ENCODE data around the gene OPALIN.
"Not testable (repeated sequence)": the region's sequence is repeated elsewhere in the genome, so short reads cannot be mapped to it uniquely, and the experiment has no call there.

OPALIN gene

DNA sequence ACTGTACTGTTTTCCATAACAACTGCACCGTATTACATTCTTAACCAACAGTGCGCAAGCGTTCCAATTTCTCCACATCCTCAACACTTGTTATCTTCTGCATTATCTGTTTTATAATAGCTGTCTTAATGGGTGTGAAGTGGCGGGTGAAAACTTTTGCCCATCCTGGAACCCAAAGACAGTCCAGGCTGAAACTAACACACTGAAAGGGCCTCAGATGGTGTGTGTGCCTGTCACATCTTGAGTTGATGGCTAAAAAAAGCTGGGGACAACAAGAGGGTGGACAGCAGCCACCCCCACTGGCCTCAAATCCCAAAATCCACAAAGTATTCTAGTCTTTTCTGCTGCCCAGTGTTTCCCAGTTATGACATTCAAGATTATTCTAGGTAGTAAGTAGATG is 19.4 kb downstream of the OPALIN start:
- DNase-seq (ENCODE audit: low read depth in 1 of 2, low spot score in 1 of 2) = no peak

DNA sequence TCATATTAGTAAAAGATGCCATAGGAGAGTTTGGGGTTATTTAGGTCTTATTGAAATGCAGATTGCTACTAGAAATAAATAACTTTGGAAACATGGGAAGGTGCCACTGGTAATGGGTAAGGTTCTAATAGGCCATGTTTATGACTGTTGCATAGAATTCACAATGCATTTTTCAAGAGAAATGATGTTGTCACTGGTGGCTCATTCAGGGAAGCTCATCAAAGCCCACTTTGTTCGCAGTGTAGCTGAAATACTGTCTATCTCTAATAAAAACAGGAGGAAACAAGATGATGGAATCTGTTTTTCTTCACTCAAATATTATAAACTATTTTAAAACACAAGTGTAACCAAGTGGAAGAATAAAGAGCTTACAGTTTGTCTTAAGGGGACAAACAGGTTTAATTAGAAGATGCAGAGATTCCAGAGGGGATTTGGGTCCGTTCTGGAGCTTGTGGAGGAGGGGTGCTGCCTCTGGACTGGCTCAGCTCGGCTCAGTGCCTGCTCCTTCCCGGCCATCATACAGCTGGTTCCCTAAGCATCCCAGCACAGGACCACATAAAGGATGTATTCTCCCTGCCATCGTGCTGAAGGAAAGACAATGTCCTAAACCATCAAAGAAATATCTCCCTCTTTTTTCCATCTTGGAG is 20.4 kb downstream of the OPALIN start:
- no peak for DNase-seq (ENCODE audit: low read depth in 1 of 2, low spot score in 1 of 2)

- DNase-seq (ENCODE audit: low read depth in 1 of 2, low spot score in 1 of 2) = no peak
These were observed 21.7 kb downstream of the OPALIN start for GRCh38 chr10:96337106-96337505.

DNA sequence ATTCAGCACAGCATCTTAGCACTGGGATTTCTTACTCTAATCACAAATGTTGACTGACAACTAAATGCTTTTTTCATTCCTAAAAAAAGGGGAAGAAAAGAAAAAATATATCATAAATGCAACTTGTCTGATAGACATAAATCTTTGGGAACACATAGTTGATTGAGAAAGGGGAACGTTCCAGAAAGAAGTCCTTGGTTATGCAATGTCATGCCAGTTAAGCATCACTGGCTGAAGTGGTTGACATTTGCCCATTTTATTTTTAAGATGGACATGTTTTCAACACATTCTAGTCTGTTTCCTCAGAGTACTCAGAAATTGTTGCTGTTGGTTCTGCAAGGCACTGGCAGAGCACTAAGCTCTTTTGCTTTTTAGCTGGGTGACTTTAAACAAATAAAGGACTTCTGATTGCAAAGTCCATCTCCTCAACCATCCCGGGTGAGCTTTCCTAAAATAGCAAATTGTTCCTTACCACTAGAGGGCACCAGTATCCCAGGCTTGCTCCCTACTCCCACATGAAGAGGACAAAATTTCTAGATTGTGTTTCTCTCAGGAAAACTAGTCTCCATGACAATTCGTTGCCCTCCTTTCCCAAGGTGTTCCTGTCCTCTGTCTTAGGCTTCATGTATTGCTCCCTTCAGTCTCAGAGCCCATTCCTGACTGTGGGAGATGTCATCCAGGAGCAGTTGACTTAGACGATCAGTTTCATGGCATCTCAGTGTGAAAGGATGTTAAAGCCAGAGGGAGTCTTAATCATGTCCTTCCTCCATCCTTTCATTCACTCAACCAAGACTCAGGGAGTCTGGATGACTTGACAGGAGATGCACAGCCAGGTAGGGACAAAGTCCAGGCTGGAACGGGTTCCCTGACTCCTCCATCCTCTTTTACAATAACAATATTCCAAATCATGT is 23.9 kb downstream of the OPALIN start:
- no peak for DNase-seq (ENCODE audit: low read depth in 1 of 2, low spot score in 1 of 2)

- no peak for DNase-seq (ENCODE audit: low read depth in 1 of 2, low spot score in 1 of 2)
These were observed 25.7 kb downstream of the OPALIN start for GRCh38 chr10:96333101-96333500.

DNA sequence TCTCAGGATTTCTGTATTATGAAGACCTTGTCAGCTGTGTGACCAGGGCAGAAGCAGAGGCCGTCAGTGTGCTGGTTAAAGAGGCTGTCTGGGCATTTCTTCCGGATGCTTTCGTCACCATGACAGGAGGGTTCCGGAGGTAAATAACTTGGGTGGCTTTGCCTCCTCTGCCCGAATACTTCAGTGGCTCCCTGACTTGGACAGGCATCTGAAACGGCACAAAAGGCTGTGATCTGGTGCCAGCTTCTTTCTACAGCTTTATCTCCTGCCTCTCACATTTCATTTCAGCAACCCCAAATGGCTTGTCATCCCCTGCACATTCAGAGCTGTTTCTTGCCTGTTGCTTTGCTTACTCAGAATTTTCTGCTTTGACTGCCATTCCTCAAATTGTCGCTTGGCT is 31.3 kb downstream of the OPALIN start:
- DNase-seq (ENCODE audit: low read depth in 1 of 2, low spot score in 1 of 2) = no peak

DNA sequence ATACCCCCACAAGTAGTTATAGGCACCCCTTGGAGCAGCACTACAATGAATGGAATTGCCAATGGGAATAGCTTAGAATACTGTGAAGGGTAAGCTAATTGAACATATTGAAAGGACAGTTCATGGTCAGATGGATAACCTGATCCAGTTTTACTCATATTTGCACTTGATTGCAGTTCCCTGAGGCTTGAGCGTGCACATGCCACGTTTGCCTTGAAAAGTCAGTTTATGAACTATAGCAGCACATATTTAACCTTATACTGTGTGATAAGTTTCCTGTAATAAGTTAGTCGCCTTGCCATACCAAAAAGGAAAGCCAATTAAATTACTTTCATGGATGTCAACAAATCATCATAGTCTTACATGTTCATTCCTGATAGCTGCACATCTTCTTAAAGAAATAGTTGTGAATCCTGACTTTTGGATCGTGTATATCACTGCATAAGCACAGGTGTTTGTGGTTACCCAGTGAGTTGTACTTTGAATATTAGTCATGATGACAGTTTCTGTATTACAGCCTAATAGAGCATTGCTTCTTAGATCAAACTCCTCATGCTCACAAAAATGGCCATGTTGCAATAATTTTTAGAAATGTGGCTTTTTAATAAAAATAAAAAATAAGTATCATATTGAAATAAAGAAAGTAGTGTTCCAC is 33.0 kb downstream of the OPALIN start:
- DNase-seq (ENCODE audit: low read depth in 1 of 2, low spot score in 1 of 2) = no peak

GRCh38 chr10:96324447-96324846 is 34.4 kb downstream of the OPALIN start:
- DNase-seq (ENCODE audit: low read depth in 1 of 2, low spot score in 1 of 2) = no peak

GRCh38 chr10:96322275-96322674 is 36.5 kb downstream of the OPALIN start:
- no peak for DNase-seq (ENCODE audit: low read depth in 1 of 2, low spot score in 1 of 2)

GRCh38 chr10:96321822-96322221 is 37.0 kb downstream of the OPALIN start:
- no peak for DNase-seq (ENCODE audit: low read depth in 1 of 2, low spot score in 1 of 2)

DNA sequence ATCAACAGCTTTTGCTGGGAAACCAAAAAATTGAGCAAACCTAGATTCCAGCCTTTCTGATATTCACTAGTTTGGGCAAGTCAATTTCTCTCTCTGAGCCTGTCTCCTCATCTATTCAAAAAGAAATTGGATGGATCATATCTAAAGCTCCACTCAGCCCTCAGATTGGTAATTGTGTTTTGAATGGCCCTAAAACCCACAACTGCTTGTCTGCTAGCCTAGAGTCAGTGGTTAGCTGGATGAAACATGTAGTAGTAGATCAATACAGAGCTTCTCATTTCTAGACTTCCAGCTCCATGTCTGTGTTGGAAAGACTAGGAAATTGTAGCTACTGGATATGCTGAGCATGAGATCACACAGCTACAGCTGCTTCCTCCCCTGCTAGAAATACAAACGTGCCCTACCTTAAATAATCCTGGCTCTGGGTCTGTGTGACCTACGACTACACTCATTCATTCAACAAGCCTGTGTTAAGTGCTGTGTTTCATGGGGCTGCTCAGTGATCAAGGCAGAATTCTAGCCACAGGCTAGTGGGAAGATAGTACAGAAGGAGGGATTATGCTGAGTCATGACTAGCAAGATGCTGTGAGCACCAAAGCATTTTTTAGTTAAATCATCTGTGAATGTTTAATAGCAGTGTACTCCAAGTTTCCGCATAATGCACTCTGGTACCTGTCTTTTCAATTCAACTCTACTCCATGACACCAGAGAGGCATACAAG is 38.9 kb downstream of the OPALIN start:
- no peak for DNase-seq (ENCODE audit: low read depth in 1 of 2, low spot score in 1 of 2)

DNA sequence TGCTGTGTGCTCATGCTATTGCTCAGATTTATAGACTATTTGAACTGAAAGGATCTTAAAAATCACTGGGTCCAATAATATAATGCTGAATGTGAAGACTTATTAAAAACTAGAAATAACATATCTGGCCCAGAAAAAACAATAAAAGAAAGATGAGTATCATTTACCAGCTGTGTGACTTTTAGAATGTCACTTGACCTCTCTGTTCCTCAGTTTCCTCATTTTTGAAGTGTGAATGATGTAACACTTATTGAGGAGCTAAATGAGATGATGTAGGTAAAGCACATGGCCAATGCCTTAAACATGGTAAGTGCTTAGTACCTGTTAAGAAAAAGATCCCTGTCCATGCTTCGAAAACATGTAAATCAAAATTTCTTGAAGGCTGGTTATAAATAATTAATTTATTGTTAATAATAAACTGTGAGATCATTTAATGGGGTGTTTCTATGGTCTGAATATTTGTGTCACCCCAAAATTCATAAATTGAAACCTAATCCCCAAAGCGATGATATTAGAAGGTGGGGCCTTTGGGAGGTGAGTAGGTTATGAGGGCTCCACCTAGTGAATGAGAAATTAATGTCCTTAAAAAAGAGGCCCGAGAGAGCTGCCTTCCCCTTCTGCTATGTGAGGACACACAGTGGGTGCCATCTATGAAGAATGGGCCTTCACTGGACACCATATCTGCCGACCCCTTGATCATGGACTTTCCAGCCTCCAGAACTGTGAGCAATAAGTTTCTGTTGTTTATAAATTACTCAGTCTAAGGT is 41.6 kb downstream of the OPALIN start:
- DNase-seq (ENCODE audit: low read depth in 1 of 2, low spot score in 1 of 2) = no peak

DNA sequence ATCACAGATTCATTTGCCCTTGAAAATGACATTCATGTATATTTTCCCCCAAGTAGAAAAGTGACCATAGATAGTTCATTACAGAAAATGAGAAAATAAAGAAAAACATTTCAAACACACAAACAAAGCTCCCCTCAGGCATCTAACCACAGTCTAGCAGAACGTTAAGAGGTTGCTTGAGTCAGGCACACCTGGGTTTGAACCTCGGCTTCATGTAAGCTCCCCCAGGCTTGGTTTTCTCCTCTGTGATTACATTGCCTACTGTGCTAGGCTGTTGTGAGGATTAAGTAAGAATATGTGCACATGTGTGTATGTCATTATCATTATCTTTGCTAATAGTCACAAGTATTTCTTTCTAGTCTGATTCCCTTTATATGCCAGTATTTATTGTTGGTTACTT is 45.5 kb downstream of the OPALIN start:
- no peak for DNase-seq (ENCODE audit: low read depth in 1 of 2, low spot score in 1 of 2)

DNA sequence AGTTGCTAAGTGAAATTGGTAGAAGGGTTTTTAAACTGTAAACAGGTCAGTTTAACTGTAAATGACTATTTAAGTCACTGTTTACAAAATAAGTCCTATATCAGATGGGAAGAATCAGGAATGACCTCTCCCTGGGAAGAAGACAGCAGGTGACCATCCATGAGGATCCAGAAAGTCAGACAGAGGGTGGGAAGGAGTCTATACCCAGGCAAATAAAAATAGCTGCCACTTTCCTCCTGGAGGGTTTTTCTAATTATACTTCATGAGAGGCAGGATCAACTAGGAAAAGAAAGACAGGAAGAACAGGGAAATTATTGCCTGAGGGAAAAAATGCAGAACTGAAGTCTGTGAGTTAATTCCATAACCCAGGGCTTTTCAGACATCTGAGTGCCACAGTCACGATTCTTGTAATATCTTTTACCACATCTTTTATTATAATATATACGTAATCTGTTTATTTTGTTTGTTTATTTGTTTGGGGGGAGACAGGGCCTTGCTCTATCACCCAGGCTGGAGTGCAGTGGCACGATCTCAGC is 47.6 kb downstream of the OPALIN start:
- DNase-seq (ENCODE audit: low read depth in 1 of 2, low spot score in 1 of 2) = no peak

DNA sequence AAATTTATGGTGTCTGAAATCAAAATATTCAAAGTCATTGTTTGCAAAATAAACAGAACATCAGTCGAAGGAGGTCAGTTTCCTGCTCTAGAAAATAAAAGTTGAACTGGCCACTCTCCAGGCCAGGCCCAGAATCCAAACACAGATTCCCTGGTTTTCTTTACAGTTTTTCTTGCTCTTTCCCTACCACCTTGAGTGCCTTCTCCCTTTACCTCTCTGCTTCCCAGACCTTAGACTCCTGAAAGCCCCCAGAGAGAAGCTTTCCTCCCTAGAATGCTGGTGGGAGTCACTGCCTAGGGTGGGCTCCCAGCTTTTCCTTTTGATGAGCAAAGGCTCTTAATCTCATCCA is 48.5 kb downstream of the OPALIN start:
- no peak for DNase-seq (ENCODE audit: low read depth in 1 of 2, low spot score in 1 of 2)

GRCh38 chr10:96309628-96310320 is 49.0 kb downstream of the OPALIN start:
- no peak for DNase-seq (ENCODE audit: low read depth in 1 of 2, low spot score in 1 of 2)

DNA sequence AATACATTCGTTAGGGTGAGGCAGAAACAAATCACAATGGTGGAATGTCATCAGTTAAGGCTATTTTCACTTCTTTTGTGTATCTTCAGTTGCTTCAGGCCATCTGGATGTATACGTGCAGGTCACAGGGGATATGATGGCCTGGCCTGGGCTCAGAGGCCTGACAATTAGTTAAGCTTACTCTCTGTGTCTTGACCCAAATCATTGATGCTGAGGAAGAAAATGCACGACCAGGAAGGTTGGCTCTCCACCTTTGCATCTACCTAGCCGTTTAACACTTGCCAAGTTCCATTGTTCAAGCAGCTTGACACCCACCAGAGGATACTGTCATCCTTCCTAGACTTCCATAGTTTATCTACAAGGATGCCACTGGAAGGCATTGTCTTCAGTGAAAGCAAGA is 49.9 kb downstream of the OPALIN start:
- DNase-seq (ENCODE audit: low read depth in 1 of 2, low spot score in 1 of 2) = not testable (repeated sequence)

GRCh38 chr10:96306516-96306915 is 52.3 kb downstream of the OPALIN start:
- no peak for DNase-seq (ENCODE audit: low read depth in 1 of 2, low spot score in 1 of 2)

GRCh38 chr10:96305019-96305418 is 53.8 kb downstream of the OPALIN start:
- DNase-seq (ENCODE audit: low read depth in 1 of 2, low spot score in 1 of 2) = no peak

DNA sequence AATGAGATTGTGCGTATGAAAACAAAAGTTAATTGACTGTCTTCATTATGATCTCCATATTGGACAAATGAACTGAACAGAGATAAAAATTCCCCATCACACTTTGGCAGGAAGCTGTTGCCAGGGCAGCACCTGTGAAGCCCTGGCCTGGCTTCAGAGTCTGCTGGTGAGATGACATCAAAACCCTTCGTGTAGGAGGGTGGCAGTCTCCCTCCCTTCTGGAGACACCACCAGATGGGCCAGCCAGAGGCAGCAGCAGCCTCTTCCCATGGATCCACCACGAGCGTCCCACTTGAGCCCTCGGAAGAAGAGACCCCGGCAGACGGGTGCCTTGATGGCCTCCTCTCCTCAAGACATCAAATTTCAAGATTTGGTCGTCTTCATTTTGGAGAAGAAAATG is 54.6 kb downstream of the OPALIN start, which contains the start of gene DNTT:
Gene DNTT, plus strand, starts transcription at position 205 of the 400 bp plus-strand sequence. Its CDS starts 64 bp downstream, at position 269.
- no peak for DNase-seq (ENCODE audit: low read depth in 1 of 2, low spot score in 1 of 2)

Measured in stimulated activated CD4-positive, alpha-beta T cell treated with anti-CD3 and anti-CD28 coated beads, Interleukin-15, amount 100 ng/mL, for 1 hour (primary cell).